Coronary artery (tissue), 2 donors: ENCODE measurements around the gene ACOXL.

ENCODE experiments used
- DNase-seq: peaks from one replicate; pipeline ENCODE4 v3.0.0-alpha.2; 2017; ENCODE audit warnings: low spot score
- H3K27ac ChIP-seq, 2 donors: fragments of 200-600 bp; sonication (generic); one replicate each; pipeline ENCODE4 v1.5.1; 2016 to 2019
- H3K4me3 ChIP-seq: fragments of 200-600 bp; sonication (generic); 2 replicates; pipeline ENCODE4 v1.5.1; 2016; ENCODE audit warnings: mild to moderate bottlenecking, moderate library complexity
- TF ChIP-seq, protein P1 (sequence below): fragments of 200-600 bp; sonication (generic); IDR thresholded peaks from one replicate; pipeline ENCODE4 v1.5.1; 2019; ENCODE audit warnings: antibody characterized with exemption

ACOXL gene

DNA sequence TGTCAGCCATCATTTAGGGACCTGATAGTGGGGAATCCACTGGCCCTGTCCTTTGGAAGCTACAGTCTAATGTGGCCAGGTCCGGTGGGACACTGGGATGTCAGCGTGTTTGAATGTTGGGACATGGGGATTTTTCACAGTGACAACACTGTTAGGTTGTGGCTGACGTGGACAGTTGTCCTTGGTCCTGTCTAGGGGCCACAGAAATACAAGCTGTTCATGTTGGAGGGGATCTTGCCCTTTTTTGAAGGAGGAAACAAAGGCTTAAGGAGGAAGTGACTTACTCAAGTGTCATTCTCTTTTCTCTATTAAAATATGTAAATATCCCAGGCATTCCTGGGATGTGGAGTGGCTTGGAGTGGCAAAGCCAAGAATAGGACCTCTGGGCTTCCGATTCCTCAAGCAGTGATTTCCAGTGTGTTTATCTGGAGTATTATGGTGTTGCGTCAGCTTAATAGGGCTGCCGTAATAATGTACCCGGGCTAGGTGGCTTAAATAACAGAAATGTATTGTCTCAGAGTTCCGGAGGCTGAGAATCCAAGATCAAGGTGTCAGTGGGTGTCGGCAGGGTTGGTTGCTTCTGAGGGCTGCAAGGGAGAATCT, 8.5 kb downstream of the ACOXL start:
- no peak overlapping the region for H3K4me3 ChIP-seq
- TF ChIP-seq, protein P1, sequence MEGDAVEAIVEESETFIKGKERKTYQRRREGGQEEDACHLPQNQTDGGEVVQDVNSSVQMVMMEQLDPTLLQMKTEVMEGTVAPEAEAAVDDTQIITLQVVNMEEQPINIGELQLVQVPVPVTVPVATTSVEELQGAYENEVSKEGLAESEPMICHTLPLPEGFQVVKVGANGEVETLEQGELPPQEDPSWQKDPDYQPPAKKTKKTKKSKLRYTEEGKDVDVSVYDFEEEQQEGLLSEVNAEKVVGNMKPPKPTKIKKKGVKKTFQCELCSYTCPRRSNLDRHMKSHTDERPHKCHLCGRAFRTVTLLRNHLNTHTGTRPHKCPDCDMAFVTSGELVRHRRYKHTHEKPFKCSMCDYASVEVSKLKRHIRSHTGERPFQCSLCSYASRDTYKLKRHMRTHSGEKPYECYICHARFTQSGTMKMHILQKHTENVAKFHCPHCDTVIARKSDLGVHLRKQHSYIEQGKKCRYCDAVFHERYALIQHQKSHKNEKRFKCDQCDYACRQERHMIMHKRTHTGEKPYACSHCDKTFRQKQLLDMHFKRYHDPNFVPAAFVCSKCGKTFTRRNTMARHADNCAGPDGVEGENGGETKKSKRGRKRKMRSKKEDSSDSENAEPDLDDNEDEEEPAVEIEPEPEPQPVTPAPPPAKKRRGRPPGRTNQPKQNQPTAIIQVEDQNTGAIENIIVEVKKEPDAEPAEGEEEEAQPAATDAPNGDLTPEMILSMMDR: no peak
- DNase-seq: no peak
- H3K27ac ChIP-seq: no peak overlapping the region

DNA sequence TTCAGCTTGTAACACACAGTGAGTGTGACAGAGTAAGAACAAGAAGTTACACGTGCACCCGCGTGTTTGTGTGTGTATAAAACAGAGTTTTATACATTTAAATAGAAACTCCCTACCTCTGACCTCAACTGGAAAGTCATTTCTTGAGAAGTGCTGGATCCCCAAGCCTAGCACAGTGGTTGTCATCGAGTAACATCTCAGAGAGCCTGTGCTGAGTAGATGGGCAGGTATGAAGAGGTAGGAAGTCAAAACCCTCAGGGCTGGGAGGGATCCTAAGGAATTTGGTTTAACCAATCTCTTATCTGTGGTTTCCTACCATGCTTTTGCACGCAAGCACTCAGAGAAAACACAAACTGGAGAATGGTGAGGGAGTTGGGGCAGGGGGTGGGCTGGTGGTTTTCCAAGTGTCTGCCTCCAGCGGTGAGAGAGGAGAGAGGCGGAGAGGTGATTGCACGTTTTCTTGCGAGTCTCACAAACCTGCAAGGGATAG, 9.2 kb downstream of the ACOXL start:
- no peak overlapping the region for H3K4me3 ChIP-seq
- H3K27ac ChIP-seq: no peak overlapping the region
- TF ChIP-seq, protein P1: no peak
- no peak for DNase-seq

DNA sequence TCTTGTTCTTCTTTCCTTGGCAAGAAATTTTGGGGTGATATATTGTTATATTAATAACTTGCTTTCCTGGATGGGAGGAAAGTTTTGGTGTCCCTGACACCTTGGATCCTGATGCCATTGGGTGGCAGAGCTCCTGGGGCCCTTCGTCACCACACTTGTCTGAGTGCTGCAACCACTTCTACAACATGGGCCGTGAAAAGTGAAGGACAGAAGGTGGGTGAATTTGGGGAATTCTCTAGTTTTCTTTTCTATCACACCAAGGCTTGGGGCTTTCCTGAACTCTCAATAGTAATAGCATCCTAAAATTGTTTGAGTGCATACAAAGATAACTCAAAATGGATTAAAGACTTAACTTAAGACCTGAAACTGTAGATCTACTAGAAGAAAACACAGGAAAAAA, 10.0 kb downstream of the ACOXL start:
- DNase-seq: no peak
- Histone ChIP-seq H3K27ac (no peak overlapping the region), H3K4me3 (no peak overlapping the region)
- TF ChIP-seq, protein P1: no peak

DNA sequence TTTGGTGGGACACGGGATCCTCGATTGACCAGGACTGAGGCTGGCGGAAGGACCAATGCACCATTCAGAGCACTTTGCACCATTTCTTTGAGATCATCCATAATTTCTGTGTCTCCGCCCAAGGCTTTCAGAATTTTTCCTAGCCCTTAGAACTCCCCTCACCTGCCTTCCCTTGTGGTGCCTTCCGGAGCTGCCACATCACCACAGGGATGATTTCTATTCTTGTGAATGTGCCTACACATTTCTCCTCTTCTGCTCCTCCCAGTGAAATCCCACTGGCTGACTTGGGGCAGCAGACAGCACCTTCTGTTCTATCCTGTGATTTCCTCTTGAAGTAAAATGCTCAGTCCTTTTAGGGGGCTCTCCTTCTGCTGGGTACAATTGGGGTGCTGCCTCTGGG, 11.2 kb downstream of the ACOXL start:
- Histone ChIP-seq H3K27ac (no peak overlapping the region), H3K4me3 (no peak overlapping the region)
- DNase-seq: no peak
- TF ChIP-seq, protein P1: no peak

DNA sequence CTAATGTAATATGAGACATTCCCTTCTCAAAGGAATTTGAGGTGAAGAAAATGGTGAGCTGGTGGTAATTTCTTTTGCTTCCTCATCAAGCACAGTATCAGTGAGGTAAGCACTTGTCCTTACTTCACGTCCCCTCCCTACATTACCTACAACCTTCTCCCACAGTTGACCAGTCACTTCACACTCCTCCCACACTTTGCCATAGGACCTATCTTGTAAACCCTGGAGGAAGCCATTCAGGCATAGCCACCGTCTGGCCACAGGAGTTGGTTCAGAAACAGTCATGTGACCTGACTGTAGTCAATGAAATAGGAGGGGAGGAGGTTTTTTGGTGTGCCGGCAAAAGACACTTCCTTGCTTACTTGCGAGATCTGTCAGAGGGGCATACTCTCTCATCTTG, 12.1 kb downstream of the ACOXL start:
- no peak for DNase-seq
- TF ChIP-seq, protein P1: no peak
- no peak overlapping the region for H3K4me3 ChIP-seq
- H3K27ac ChIP-seq: no peak overlapping the region

DNA sequence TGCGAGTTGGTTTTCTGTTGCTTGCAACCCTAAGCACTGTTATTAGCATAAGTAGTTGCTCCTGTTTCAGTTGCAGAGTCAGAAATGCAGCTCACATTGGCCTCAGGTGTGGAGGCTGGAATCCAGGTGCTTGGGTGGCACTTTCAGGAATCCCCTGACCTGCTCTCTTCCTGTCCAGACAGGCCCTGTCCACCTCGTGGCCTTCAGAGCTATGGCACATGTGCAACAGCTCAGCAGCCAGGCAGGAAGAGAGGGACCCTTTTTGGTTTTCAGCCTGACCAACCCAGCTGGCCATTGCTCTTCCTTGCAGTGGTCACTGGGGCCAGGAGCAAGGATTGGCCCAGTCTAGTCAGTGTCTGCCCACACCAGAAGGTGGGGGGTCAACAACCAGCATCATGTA, 12.7 kb downstream of the ACOXL start:
- DNase-seq: no peak
- TF ChIP-seq, protein P1: no peak
- H3K4me3 ChIP-seq: no peak overlapping the region
- no peak overlapping the region for H3K27ac ChIP-seq
